A549 (cell line): ENCODE data around the gene KNDC1. TPM values are rescaled to one million over a fixed set of nuclear protein-coding genes. Genes with fewer than 3 reads are reported as not detected.

ENCODE experiments used
- ATAC-seq, 2 experiments: fragments of 200-7000 bp in 1 of 2; fragments of >200 bp in 1 of 2; cut with Nextera tagmentation in 1 of 2; cut with Tn5 transposase in 1 of 2; 3 replicates each; pipeline versions ENCODE4 v1.8.0 to v1.9.1; 2018 to 2020; ENCODE audit warnings: mild to moderate bottlenecking in 1 of 2, moderate library complexity in 1 of 2
- CTCF ChIA-PET: fragments of 300-600 bp; sonication (Branson Sonifier 250); formaldehyde crosslinking; extraction: SDS; loops from one replicate; lab custom pipeline; 2021; ENCODE audit warnings: antibody characterized with exemption, inconsistent platforms; lab: Yijun Ruan, JAX
- POLR2A ChIA-PET: fragments of 350-600 bp; formaldehyde crosslinking; extraction: SDS; loops from one replicate; lab custom pipeline; 2021; ENCODE audit warnings: antibody characterized with exemption, inconsistent platforms; lab: Yijun Ruan, JAX
- DNase-seq, 2 experiments: peaks; one replicate each; pipeline versions ENCODE4 v3.0.0 to v3.0.0-alpha.2; 2011 to 2016; ENCODE audit warnings: low read depth in 1 of 2, low spot score in 1 of 2
- FAIRE-seq: peaks from 2 replicates; lab custom pipeline; 2011; peaks lifted over from hg19 to GRCh38; lab: Jason Lieb, UNC
- H3K27ac ChIP-seq, 2 experiments: fragments of >200 bp; sonication (Bioruptor Twin); formaldehyde crosslinking; 3 replicates each; pipeline ENCODE4 v1.5.1; 2016 to 2017
- H3K4me1 ChIP-seq: fragments of >200 bp; sonication (Bioruptor Twin); formaldehyde crosslinking; 3 replicates; pipeline ENCODE4 v1.6.1; 2016
- H3K4me2 ChIP-seq: fragments of >200 bp; sonication (Bioruptor Twin); formaldehyde crosslinking; 3 replicates; pipeline ENCODE4 v1.6.1; 2016
- H3K4me3 ChIP-seq: fragments of >200 bp; sonication (Bioruptor Twin); formaldehyde crosslinking; 3 replicates; pipeline ENCODE4 v1.5.1; 2016
- H3K9me3 ChIP-seq: fragments of >200 bp; sonication (Bioruptor Twin); formaldehyde crosslinking; 3 replicates; pipeline ENCODE4 v1.6.1; 2016
- CBX2 ChIP-seq: fragments of 200-600 bp; sonication (generic); IDR thresholded peaks from 2 replicates; pipeline ENCODE4 v1.6.1; 2016; ENCODE audit warnings: low read depth, mild to moderate bottlenecking, borderline replicate concordance
- CHD4 ChIP-seq: fragments of 200-600 bp; sonication (generic); IDR thresholded peaks from 2 replicates; pipeline ENCODE4 v1.6.1; 2016; ENCODE audit warnings: antibody characterized with exemption, mild to moderate bottlenecking, borderline replicate concordance
- E2F6 ChIP-seq: IDR thresholded peaks from 2 replicates; pipeline ENCODE4 v1.6.1; 2012; ENCODE audit warnings: low read depth, borderline replicate concordance
- ESRRA ChIP-seq: fragments of 150-350 bp; IDR thresholded peaks from 2 replicates; pipeline ENCODE4 v1.6.1; 2014; ENCODE audit warnings: mild to moderate bottlenecking, low read length, borderline replicate concordance
- FOSB ChIP-seq: fragments of 250-450 bp; sonication (Bioruptor Pico); IDR thresholded peaks from 2 replicates; pipeline ENCODE4 v1.5.0; 2020; ENCODE audit warnings: mild to moderate bottlenecking, moderate library complexity
- FOXS1 ChIP-seq: fragments of 250-450 bp; sonication (Bioruptor Pico); IDR thresholded peaks from 2 replicates; pipeline ENCODE4 v1.5.0; 2020; ENCODE audit warnings: mild to moderate bottlenecking, moderate library complexity
- GATA3 ChIP-seq: IDR thresholded peaks from 2 replicates; pipeline ENCODE4 v1.6.1; 2012; ENCODE audit warnings: borderline replicate concordance
- HEYL ChIP-seq: fragments of 250-450 bp; sonication (Bioruptor Pico); IDR thresholded peaks from 2 replicates; pipeline ENCODE4 v1.8.0; 2021; ENCODE audit warnings: mild to moderate bottlenecking, moderate library complexity
- HMGXB4 ChIP-seq: fragments of 250-450 bp; sonication (Bioruptor Pico); IDR thresholded peaks from 2 replicates; pipeline ENCODE4 v1.5.0; 2021; ENCODE audit warnings: mild to moderate bottlenecking, moderate library complexity, borderline replicate concordance
- HOXA7 ChIP-seq: fragments of 250-450 bp; sonication (Bioruptor Pico); IDR thresholded peaks from 2 replicates; pipeline ENCODE4 v1.5.0; 2020; ENCODE audit warnings: mild to moderate bottlenecking, moderate library complexity
- KDM5A ChIP-seq: fragments of 200-600 bp; sonication (generic); IDR thresholded peaks from 2 replicates; pipeline ENCODE4 v1.6.1; 2016; ENCODE audit warnings: antibody characterized with exemption, mild to moderate bottlenecking
- MAFK ChIP-seq: fragments of 450-650 bp; IDR thresholded peaks from 2 replicates; pipeline ENCODE4 v1.6.1; 2014; ENCODE audit not compliant: partially characterized antibody
- MAX ChIP-seq: IDR thresholded peaks from 2 replicates; pipeline ENCODE4 v1.6.1; 2012
- MAZ ChIP-seq: fragments of 150-350 bp; IDR thresholded peaks from 2 replicates; pipeline ENCODE4 v1.6.1; 2014; ENCODE audit warnings: antibody characterized with exemption, low read depth, low read length, borderline replicate concordance
- MYC ChIP-seq: IDR thresholded peaks from 2 replicates; pipeline ENCODE4 v1.6.1; 2012; ENCODE audit warnings: mild to moderate bottlenecking, inconsistent platforms, low read length, improper control_type of control experiment, borderline replicate concordance
- PBX3 ChIP-seq: IDR thresholded peaks from 2 replicates; pipeline ENCODE4 v1.6.1; 2012
- RARB ChIP-seq: fragments of 250-450 bp; sonication (Bioruptor Pico); IDR thresholded peaks from 2 replicates; pipeline ENCODE4 v1.8.0; 2021; ENCODE audit warnings: mild to moderate bottlenecking, moderate library complexity
- REST ChIP-seq: fragments of 200-600 bp; sonication (generic); IDR thresholded peaks from 2 replicates; pipeline ENCODE4 v1.6.1; 2016; ENCODE audit warnings: antibody characterized with exemption, mild to moderate bottlenecking, moderate library complexity
- RNF2 ChIP-seq: fragments of 200-600 bp; sonication (generic); IDR thresholded peaks from 2 replicates; pipeline ENCODE4 v1.6.1; 2016; ENCODE audit warnings: low read depth, mild to moderate bottlenecking, antibody characterized with exemption, moderate library complexity, borderline replicate concordance
- TP53 ChIP-seq: fragments of 250-450 bp; sonication (Bioruptor Pico); IDR thresholded peaks from 2 replicates; pipeline ENCODE4 v1.5.0; 2021; ENCODE audit warnings: mild to moderate bottlenecking, moderate library complexity
- USF2 ChIP-seq: fragments of 450-650 bp; IDR thresholded peaks from 2 replicates; pipeline ENCODE4 v1.6.1; 2014; ENCODE audit warnings: antibody characterized with exemption
- ZFP36 ChIP-seq: fragments of 450-650 bp; IDR thresholded peaks from 2 replicates; pipeline ENCODE4 v1.6.1; 2014; ENCODE audit warnings: borderline replicate concordance; ENCODE audit not compliant: partially characterized antibody
- WGBS: methylation state at CpG from one replicate; pipeline ENCODE4 v1.1.6; 2017; ENCODE audit errors: missing lambda C conversion rate; 5-methylcytosine and 5-hydroxymethylcytosine counted together
- polyA plus RNA-seq, 4 experiments: library from polyadenylated mRNA; depleted of rRNA in 3 of 4; stranded (reverse); fragments of >200 nt; fragmentation: RNase III in 1 of 4; extraction: RNeasy Plus Mini Kit Qiagen cat#74134 plus additional on column Dnase treatment in 1 of 4; gene quantifications; 2 replicates in 3 of 4; 3 replicates in 1 of 4; pipeline ENCODE4 v1.2.3, GENCODE V29; 2011 to 2017

KNDC1 gene
- polyA plus RNA-seq, 2 of the 4 experiments (the other 2 are of a cell fraction), result 0.56 to 0.63 TPM

- H3K9me3 ChIP-seq, result no peaks in the 10 kb centered on the region
- no peak overlapping the region for H3K4me3 ChIP-seq
- no peak for TF ChIP-seq MAFK
- TF ChIP-seq KDM5A, result no peak
- no peak for TF ChIP-seq MAX
- TF ChIP-seq REST, result no peak
- TF ChIP-seq RARB, result no peak
- ChIA-PET POLR2A (no interaction called here), CTCF (interaction anchor here (0.9 to 3.2 kb wide), 4 partner anchors 30 to 87 kb away, joined by 3 to 9 read pairs (median 3); no protein-coding TSS in a partner anchor)
- DNase-seq (no peak), FAIRE-seq (no peak), ATAC-seq (no peak)
- no peak overlapping the region for H3K27ac ChIP-seq
- H3K4me2 ChIP-seq, result no peak overlapping the region
- 70% methylated on average over 20 of the region's 21 CpGs for whole genome bisulfite sequencing
- no peaks in the 10 kb centered on the region; the same call in 2 of the 3 replicates for H3K4me1 ChIP-seq
Observed at GRCh38 chr10:133227256-133227655, 67.2 kb downstream of the KNDC1 start.

- FAIRE-seq, result no peak
- Histone ChIP-seq H3K4me2 (peak overlapping the region; percentile 86; the same call in 2 of the 3 replicates), H3K4me1 (no peaks in the 10 kb centered on the region; the same call in 2 of the 3 replicates)
- CTCF ChIA-PET, result interaction anchor here (0.7 to 1.4 kb wide), 2 partner anchors 17 to 223 kb away, joined by 3 to 4 read pairs; no protein-coding TSS in a partner anchor
- no peak for ATAC-seq
- TF ChIP-seq HMGXB4 (CRISPR knock-in tag) (no peak), MYC (no peak), USF2 (no peak), FOSB (CRISPR knock-in tag) (no peak), PBX3 (no peak), TP53 (CRISPR knock-in tag) (no peak), CHD4 (no peak), E2F6 (no peak), MAFK (no peak), ESRRA (no peak), HOXA7 (CRISPR knock-in tag) (no peak), FOXS1 (no peak), MAZ (no peak), HEYL (no peak), ZFP36 (no peak), RNF2 (no peak), MAX (no peak), GATA3 (no peak), CBX2 (no peak)
- TF ChIP-seq, all 56 proteins: peak for 0
- DNase-seq, result no peak
- no peaks in the 10 kb centered on the region for H3K9me3 ChIP-seq
- POLR2A ChIA-PET, result no interaction called here
- WGBS, result 75% methylated on average over 31 of the region's 58 CpGs
- H3K27ac ChIP-seq, result no peak overlapping the region
- no peak overlapping the region; the same call in 2 of the 3 replicates for H3K4me3 ChIP-seq
Observed at GRCh38 chr10:133229265-133230043, 69.4 kb downstream of the KNDC1 start.
